ENCODE measurements around the gene ZNF681. TPM values are rescaled to one million over a fixed set of nuclear protein-coding genes. Genes with fewer than 3 reads are reported as not detected.

The ZNF681 gene
- total RNA-seq, 1 experiment from 2014 or later = 1.2 TPM

DNA sequence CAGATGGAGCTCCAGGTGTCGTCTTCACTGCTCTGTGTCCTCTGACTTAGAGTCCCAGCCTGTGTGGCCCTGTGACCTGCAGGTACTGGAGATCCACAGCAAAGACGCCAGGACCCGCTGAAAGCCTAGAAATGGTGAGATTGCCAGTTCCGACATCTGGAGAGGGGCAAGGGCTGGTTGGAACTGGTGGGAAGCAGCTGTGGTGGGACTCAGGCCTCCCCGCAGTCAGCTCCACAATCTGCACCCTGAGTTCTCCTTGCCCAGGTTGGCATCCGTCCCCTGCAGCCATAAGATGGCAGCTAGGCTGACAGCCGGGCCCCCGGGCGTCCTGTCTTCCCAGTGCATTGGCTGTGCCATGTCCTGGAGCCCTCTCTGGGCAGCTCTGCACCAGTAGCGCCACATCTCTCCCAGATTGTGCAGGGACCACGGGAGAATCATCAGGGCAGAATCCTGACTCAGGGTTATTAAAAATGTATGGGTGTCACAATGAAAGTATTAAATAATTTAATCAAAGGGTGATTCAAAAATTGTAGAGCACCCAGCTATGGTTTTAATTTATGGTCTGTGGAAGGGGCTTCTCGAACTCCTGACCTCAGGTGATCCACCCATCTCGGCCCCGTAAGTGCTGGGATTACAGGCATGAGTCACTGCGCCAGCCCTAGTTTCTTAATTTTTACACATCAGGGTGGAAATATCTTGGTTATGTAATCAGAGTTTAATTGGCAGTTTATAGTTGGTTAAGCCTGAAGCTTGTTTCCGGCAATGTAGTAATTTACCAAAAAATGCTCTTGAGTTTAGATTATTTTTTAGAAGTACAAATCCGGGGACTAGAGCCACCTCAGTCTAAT, 32.2 kb upstream of the ZNF681 start:
- Mint-ChIP-seq H3K9me3 (ENCODE audit: unreplicated experiment) (peaks cover 9% of the 10 kb centered on the region), H3K36me3 (ENCODE audit: insufficient read depth, unreplicated experiment) (no peaks in the 10 kb centered on the region), H3K27ac (ENCODE audit: unreplicated experiment) (no peak overlapping the region), H3K4me1 (ENCODE audit: low read depth, unreplicated experiment) (no peaks in the 10 kb centered on the region), H3K4me3 (ENCODE audit: unreplicated experiment) (no peak overlapping the region), H3K27me3 (ENCODE audit: insufficient read depth, unreplicated experiment) (no peaks in the 10 kb centered on the region)
- no peaks in the 10 kb centered on the region for H3K9me3 ChIP-seq
- CTCF ChIA-PET = no interaction called here
- TF ChIP-seq, protein P1, sequence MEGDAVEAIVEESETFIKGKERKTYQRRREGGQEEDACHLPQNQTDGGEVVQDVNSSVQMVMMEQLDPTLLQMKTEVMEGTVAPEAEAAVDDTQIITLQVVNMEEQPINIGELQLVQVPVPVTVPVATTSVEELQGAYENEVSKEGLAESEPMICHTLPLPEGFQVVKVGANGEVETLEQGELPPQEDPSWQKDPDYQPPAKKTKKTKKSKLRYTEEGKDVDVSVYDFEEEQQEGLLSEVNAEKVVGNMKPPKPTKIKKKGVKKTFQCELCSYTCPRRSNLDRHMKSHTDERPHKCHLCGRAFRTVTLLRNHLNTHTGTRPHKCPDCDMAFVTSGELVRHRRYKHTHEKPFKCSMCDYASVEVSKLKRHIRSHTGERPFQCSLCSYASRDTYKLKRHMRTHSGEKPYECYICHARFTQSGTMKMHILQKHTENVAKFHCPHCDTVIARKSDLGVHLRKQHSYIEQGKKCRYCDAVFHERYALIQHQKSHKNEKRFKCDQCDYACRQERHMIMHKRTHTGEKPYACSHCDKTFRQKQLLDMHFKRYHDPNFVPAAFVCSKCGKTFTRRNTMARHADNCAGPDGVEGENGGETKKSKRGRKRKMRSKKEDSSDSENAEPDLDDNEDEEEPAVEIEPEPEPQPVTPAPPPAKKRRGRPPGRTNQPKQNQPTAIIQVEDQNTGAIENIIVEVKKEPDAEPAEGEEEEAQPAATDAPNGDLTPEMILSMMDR (IDR thresholded peaks at IDR 0.05; ENCODE audit: insufficient read depth in 1 of 2, low read depth in 1 of 2, low read length in 1 of 2, severe bottlenecking in 1 of 2, unreplicated experiment in 1 of 2) = no peak
- H3K27me3 ChIP-seq (replicated peaks; ENCODE audit: control insufficient read depth, insufficient read depth, low read length) = no peaks in the 10 kb centered on the region
- DNase-seq = no peak
- H3K36me3 ChIP-seq (ENCODE audit: control insufficient read depth, insufficient read depth, low read length) = no peaks in the 10 kb centered on the region
- POLR2A ChIA-PET = no interaction called here
- no peak overlapping the region for H3K4me3 ChIP-seq (ENCODE audit: low read depth, low read length)
- no TSS peak for BruUV-seq (replicated peaks)
- intact Hi-C loops (cut with micrococcal nuclease; ENCODE audit: unreplicated experiment) = no loop called here
- no peaks in the 10 kb centered on the region for H3K4me1 ChIP-seq

DNA sequence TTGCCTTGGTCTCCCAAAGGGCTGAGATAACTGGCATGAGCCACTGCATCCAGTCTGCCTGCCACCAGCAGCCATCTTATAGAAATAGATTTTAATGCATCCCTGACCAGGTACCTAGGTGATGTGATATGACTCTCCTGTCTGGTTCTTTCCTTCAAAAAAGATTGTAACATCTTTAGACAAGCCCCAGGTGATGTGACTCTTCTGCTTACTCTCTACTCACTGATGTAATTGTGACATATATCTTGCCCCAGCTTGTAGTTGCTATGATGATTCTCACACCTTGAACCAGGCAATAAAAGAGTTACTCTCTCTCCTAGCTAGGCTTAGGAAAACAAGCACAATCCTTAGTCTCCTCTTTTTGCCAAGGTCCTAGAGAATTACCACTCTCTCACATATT, 30.6 kb upstream of the ZNF681 start:
- H3K4me3 ChIP-seq (ENCODE audit: low read depth, low read length) = no peak overlapping the region
- Mint-ChIP-seq H3K4me1 (ENCODE audit: low read depth, unreplicated experiment) (no peaks in the 10 kb centered on the region), H3K4me3 (ENCODE audit: unreplicated experiment) (no peak overlapping the region), H3K27me3 (ENCODE audit: insufficient read depth, unreplicated experiment) (no peaks in the 10 kb centered on the region), H3K36me3 (ENCODE audit: insufficient read depth, unreplicated experiment) (no peaks in the 10 kb centered on the region), H3K9me3 (ENCODE audit: unreplicated experiment) (peaks cover 9% of the 10 kb centered on the region), H3K27ac (ENCODE audit: unreplicated experiment) (no peak overlapping the region)
- no peaks in the 10 kb centered on the region for H3K9me3 ChIP-seq
- TF ChIP-seq, protein P1 (IDR thresholded peaks at IDR 0.05; ENCODE audit: insufficient read depth in 1 of 2, low read depth in 1 of 2, low read length in 1 of 2, severe bottlenecking in 1 of 2, unreplicated experiment in 1 of 2) = no peak
- POLR2A ChIA-PET = no interaction called here
- no TSS peak for BruUV-seq (replicated peaks)
- intact Hi-C loops (cut with micrococcal nuclease; ENCODE audit: unreplicated experiment) = no loop called here
- H3K27me3 ChIP-seq (replicated peaks; ENCODE audit: control insufficient read depth, insufficient read depth, low read length) = no peaks in the 10 kb centered on the region
- no peaks in the 10 kb centered on the region for H3K36me3 ChIP-seq (ENCODE audit: control insufficient read depth, insufficient read depth, low read length)
- no peaks in the 10 kb centered on the region for H3K4me1 ChIP-seq
- CTCF ChIA-PET = no interaction called here
- no peak for DNase-seq

DNA sequence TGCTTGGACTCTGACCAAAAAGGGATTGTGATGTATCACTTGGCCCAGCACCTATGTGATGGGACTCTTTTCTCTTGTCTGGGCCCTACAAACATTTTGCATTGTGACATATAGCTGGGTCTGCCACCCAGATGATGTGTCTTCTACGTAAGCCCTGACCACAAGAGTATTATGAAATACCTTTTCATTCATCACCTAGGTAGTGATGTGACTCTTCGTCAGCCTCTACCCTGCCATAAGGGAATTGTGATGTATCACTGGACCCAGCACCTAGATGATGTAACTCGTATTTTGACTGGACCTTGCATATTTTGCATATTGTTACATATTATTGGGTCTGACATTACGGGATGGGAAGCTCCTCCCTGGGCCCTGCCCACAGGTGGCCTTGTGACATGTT, 29.7 kb upstream of the ZNF681 start:
- no peaks in the 10 kb centered on the region for H3K27me3 ChIP-seq (replicated peaks; ENCODE audit: control insufficient read depth, insufficient read depth, low read length)
- H3K36me3 ChIP-seq (ENCODE audit: control insufficient read depth, insufficient read depth, low read length) = no peaks in the 10 kb centered on the region
- no TSS peak for BruUV-seq (replicated peaks)
- POLR2A ChIA-PET = no interaction called here
- H3K4me3 ChIP-seq (ENCODE audit: low read depth, low read length) = no peak overlapping the region
- Mint-ChIP-seq H3K4me1 (ENCODE audit: low read depth, unreplicated experiment) (no peaks in the 10 kb centered on the region), H3K9me3 (ENCODE audit: unreplicated experiment) (peaks cover 9% of the 10 kb centered on the region), H3K27ac (ENCODE audit: unreplicated experiment) (no peak overlapping the region), H3K27me3 (ENCODE audit: insufficient read depth, unreplicated experiment) (no peaks in the 10 kb centered on the region), H3K36me3 (ENCODE audit: insufficient read depth, unreplicated experiment) (no peaks in the 10 kb centered on the region), H3K4me3 (ENCODE audit: unreplicated experiment) (no peak overlapping the region)
- TF ChIP-seq, protein P1 (IDR thresholded peaks at IDR 0.05; ENCODE audit: insufficient read depth in 1 of 2, low read depth in 1 of 2, low read length in 1 of 2, severe bottlenecking in 1 of 2, unreplicated experiment in 1 of 2) = no peak
- intact Hi-C loops (cut with micrococcal nuclease; ENCODE audit: unreplicated experiment) = no loop called here
- H3K9me3 ChIP-seq = no peaks in the 10 kb centered on the region
- CTCF ChIA-PET = no interaction called here
- H3K4me1 ChIP-seq = no peaks in the 10 kb centered on the region
- no peak for DNase-seq
